ENCODE measurements around the gene KCTD3. TPM values are rescaled to one million over a fixed set of nuclear protein-coding genes. Genes with fewer than 3 reads are reported as not detected.

KCTD3 gene
- polyA plus RNA-seq, 1 donor (not counting 4 experiments of a cell fraction or from before 2014, with no cell fraction given), result 43.4 TPM

DNA sequence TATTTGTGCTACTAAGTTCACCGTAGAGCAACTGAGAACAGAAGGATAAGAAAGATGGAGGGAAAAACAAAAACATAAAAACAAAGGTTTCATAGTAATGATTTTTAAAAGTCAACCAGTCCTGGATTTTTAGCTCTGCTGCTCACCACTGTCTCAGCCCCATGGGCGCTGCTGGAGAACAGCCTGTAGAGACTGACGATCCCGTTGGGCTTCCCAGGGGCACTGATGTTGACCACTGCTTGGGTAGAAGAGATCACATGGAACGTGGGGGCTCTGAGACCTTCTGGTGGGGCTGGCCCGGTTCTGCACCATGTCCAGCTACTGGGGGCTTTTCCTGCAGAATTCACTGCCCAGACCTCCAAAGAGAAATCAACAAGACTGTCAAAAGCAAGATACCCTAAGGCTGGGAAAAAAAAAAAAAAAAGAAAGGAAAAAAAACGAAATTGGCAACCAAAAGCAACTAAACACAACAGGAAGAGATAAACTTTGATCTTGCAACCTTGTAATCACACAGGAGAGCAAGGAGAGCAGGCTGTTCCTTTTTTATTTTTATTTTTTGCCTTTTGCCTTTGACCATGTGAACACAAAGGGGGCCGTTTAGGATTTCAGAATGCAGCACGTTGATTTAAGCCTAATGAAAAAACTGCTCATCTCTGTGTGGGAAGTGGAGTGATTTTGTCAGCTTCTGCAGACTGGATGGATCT is 83.5 kb downstream of the KCTD3 start:
- no peaks in the 10 kb centered on the region for H3K9me1 ChIP-seq (ENCODE audit: control insufficient read depth, extremely low read depth, insufficient read depth, low read length)
- H3K36me3 ChIP-seq (ENCODE audit: control insufficient read depth in 2 of 2, extremely low read depth in 1 of 2, insufficient read depth in 2 of 2, low read length in 2 of 2), result no peaks in the 10 kb centered on the region
- no peaks in the 10 kb centered on the region for H3K27me3 ChIP-seq (ENCODE audit: control insufficient read depth, extremely low read depth, insufficient read depth, low read length)
- H3K4me1 ChIP-seq (ENCODE audit: control insufficient read depth, extremely low read depth, insufficient read depth, low read length), result no peaks in the 10 kb centered on the region
- H3K9me3 ChIP-seq (ENCODE audit: control insufficient read depth, low read depth, low read length), result no peaks in the 10 kb centered on the region
- dilution Hi-C loops (cut with MboI; ENCODE audit: extremely low pct_ligation_motif_present, low sequenced_read_pairs), result no loop called here
- no peak for FAIRE-seq
- no peak for DNase-seq (ENCODE audit: low read depth, low spot score)
- H4K20me1 ChIP-seq (ENCODE audit: control insufficient read depth, extremely low read depth, insufficient read depth, low read length), result no peaks in the 10 kb centered on the region
- no peak overlapping the region for H2AFZ ChIP-seq (ENCODE audit: control insufficient read depth, low read length)
- no peak overlapping the region for H3K27ac ChIP-seq (ENCODE audit: control insufficient read depth, insufficient read depth, low read length)
- no peaks in the 10 kb centered on the region for H3K79me2 ChIP-seq (ENCODE audit: control insufficient read depth, insufficient read depth, low read length)
- no peak overlapping the region for H3K9ac ChIP-seq (ENCODE audit: control insufficient read depth, extremely low read depth, insufficient read depth, low read length)
- H3K4me2 ChIP-seq (ENCODE audit: control insufficient read depth, extremely low read depth, insufficient read depth, low read depth, low read length), result no peak overlapping the region
- H3K4me3 ChIP-seq (ENCODE audit: control insufficient read depth in 2 of 3, extremely low read depth in 1 of 3, insufficient read depth in 2 of 3, low read depth in 1 of 3, low read length in 3 of 3), result no peak overlapping the region
- TF ChIP-seq, protein P1, sequence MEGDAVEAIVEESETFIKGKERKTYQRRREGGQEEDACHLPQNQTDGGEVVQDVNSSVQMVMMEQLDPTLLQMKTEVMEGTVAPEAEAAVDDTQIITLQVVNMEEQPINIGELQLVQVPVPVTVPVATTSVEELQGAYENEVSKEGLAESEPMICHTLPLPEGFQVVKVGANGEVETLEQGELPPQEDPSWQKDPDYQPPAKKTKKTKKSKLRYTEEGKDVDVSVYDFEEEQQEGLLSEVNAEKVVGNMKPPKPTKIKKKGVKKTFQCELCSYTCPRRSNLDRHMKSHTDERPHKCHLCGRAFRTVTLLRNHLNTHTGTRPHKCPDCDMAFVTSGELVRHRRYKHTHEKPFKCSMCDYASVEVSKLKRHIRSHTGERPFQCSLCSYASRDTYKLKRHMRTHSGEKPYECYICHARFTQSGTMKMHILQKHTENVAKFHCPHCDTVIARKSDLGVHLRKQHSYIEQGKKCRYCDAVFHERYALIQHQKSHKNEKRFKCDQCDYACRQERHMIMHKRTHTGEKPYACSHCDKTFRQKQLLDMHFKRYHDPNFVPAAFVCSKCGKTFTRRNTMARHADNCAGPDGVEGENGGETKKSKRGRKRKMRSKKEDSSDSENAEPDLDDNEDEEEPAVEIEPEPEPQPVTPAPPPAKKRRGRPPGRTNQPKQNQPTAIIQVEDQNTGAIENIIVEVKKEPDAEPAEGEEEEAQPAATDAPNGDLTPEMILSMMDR (optimal IDR thresholded peaks at IDR 0.05 in 1 of 3, IDR thresholded peaks at IDR 0.05 in 1 of 3, conservative IDR thresholded peaks at IDR 0.05 in 1 of 3; ENCODE audit: extremely low read depth in 1 of 3, insufficient read depth in 2 of 3, low read length in 3 of 3), result no peak
- TF ChIP-seq EZH2 (IDR thresholded peaks at IDR 0.05; ENCODE audit: low read length), result no peak

DNA sequence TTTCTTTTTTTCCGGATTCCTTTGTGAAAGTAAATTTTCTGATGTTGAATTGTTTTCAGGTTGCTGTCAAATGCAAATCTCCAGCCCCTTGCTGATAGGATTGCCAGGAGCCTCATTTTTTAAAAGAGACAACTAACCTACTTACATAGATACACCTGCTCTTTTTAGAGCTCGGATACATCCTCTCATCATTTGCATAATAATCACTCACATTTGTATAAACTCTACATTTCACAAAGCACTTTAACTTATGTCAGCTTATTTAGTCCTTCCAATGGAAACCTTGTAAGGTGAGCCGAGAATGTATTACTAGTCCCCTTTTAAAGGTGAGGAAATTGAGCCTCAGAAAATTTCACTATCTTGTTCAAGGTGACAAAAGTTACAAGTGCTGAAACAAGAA is 84.8 kb downstream of the KCTD3 start:
- no peaks in the 10 kb centered on the region for H3K9me3 ChIP-seq (ENCODE audit: control insufficient read depth, low read depth, low read length)
- FAIRE-seq, result no peak
- H2AFZ ChIP-seq (ENCODE audit: control insufficient read depth, low read length), result no peak overlapping the region
- no peak overlapping the region for H3K4me3 ChIP-seq (ENCODE audit: control insufficient read depth in 2 of 3, extremely low read depth in 1 of 3, insufficient read depth in 2 of 3, low read depth in 1 of 3, low read length in 3 of 3)
- H3K4me1 ChIP-seq (ENCODE audit: control insufficient read depth, extremely low read depth, insufficient read depth, low read length), result no peaks in the 10 kb centered on the region
- dilution Hi-C loops (cut with MboI; ENCODE audit: extremely low pct_ligation_motif_present, low sequenced_read_pairs), result no loop called here
- no peaks in the 10 kb centered on the region for H4K20me1 ChIP-seq (ENCODE audit: control insufficient read depth, extremely low read depth, insufficient read depth, low read length)
- no peak overlapping the region for H3K4me2 ChIP-seq (ENCODE audit: control insufficient read depth, extremely low read depth, insufficient read depth, low read depth, low read length)
- H3K36me3 ChIP-seq (ENCODE audit: control insufficient read depth in 2 of 2, extremely low read depth in 1 of 2, insufficient read depth in 2 of 2, low read length in 2 of 2), result no peaks in the 10 kb centered on the region
- DNase-seq (ENCODE audit: low read depth, low spot score), result no peak
- no peaks in the 10 kb centered on the region for H3K9me1 ChIP-seq (ENCODE audit: control insufficient read depth, extremely low read depth, insufficient read depth, low read length)
- TF ChIP-seq, protein P1 (optimal IDR thresholded peaks at IDR 0.05 in 1 of 3, IDR thresholded peaks at IDR 0.05 in 1 of 3, conservative IDR thresholded peaks at IDR 0.05 in 1 of 3; ENCODE audit: extremely low read depth in 1 of 3, insufficient read depth in 2 of 3, low read length in 3 of 3), result no peak
- no peak for TF ChIP-seq EZH2 (IDR thresholded peaks at IDR 0.05; ENCODE audit: low read length)
- no peak overlapping the region for H3K9ac ChIP-seq (ENCODE audit: control insufficient read depth, extremely low read depth, insufficient read depth, low read length)
- no peak overlapping the region for H3K27ac ChIP-seq (ENCODE audit: control insufficient read depth, insufficient read depth, low read length)
- H3K79me2 ChIP-seq (ENCODE audit: control insufficient read depth, insufficient read depth, low read length), result no peaks in the 10 kb centered on the region
- no peaks in the 10 kb centered on the region for H3K27me3 ChIP-seq (ENCODE audit: control insufficient read depth, extremely low read depth, insufficient read depth, low read length)
